Epithelial cell of prostate (primary cell): ENCODE measurements around the gene BHLHE40.
"Not testable (repeated sequence)": the region's sequence is repeated elsewhere in the genome, so short reads cannot be mapped to it uniquely, and the experiment has no call there.

ENCODE experiments used
- DNase-seq: peaks from one replicate; pipeline ENCODE4 v3.0.0-alpha.2; 2011; ENCODE audit warnings: low read depth, low spot score
- H3K27ac ChIP-seq: fragments of 450-650 bp; 2 replicates; pipeline ENCODE4 v1.5.1; 2017; ENCODE audit warnings: mild to moderate bottlenecking

Gene BHLHE40

GRCh38 chr3:4957978-4958377 lies 21.3 kb upstream of the BHLHE40 start:
- no peak for DNase-seq
- no peak overlapping the region for H3K27ac ChIP-seq

- no peak overlapping the region for H3K27ac ChIP-seq
- DNase-seq = no peak
Measured at GRCh38 chr3:4959180-4959579, 20.1 kb upstream of the BHLHE40 start.

- not testable (repeated sequence) for H3K27ac ChIP-seq, DNase-seq
Measured at GRCh38 chr3:4961865-4962264, 17.4 kb upstream of the BHLHE40 start.

GRCh38 chr3:4963669-4964570 lies 15.3 kb upstream of the BHLHE40 start:
- H3K27ac ChIP-seq = no peak overlapping the region
- no peak for DNase-seq

GRCh38 chr3:4966006-4966405 lies 13.2 kb upstream of the BHLHE40 start:
- H3K27ac ChIP-seq, DNase-seq: not testable (repeated sequence)

GRCh38 chr3:4967683-4968082 lies 11.6 kb upstream of the BHLHE40 start:
- not testable (repeated sequence) for H3K27ac ChIP-seq, DNase-seq

GRCh38 chr3:4971437-4971836 lies 7.8 kb upstream of the BHLHE40 start:
- DNase-seq, H3K27ac ChIP-seq: not testable (repeated sequence)

GRCh38 chr3:4971838-4972237 lies 7.4 kb upstream of the BHLHE40 start:
- no peak for DNase-seq
- H3K27ac ChIP-seq = no peak overlapping the region

GRCh38 chr3:4972652-4973643 lies 6.3 kb upstream of the BHLHE40 start:
- no peak overlapping the region for H3K27ac ChIP-seq

GRCh38 chr3:4974154-4974553 lies 5.1 kb upstream of the BHLHE40 start:
- no peak overlapping the region for H3K27ac ChIP-seq

More at GRCh38 chr3:4972652-4973643, 6.3 kb upstream of the BHLHE40 start:
- no peak for DNase-seq

GRCh38 chr3:4976109-4976508 lies 3.1 kb upstream of the BHLHE40 start:
- peak overlapping the region; percentile 98 for H3K27ac ChIP-seq
- no peak for DNase-seq

More at GRCh38 chr3:4974154-4974553, 5.1 kb upstream of the BHLHE40 start:
- DNase-seq = no peak

GRCh38 chr3:4977001-4977852 lies 2.0 kb upstream of the BHLHE40 start:
- DNase-seq = no peak
- peak overlapping the region; percentile 98 for H3K27ac ChIP-seq

- DNase-seq = no peak
Measured at GRCh38 chr3:4977853-4978203, 1.4 kb upstream of the BHLHE40 start.

GRCh38 chr3:4978204-4978965 lies 852 bp upstream of the BHLHE40 start:
- peak; percentile 96 for DNase-seq
- H3K27ac ChIP-seq = peak overlapping the region; percentile 98

More at GRCh38 chr3:4977853-4978203, 1.4 kb upstream of the BHLHE40 start:
- H3K27ac ChIP-seq = peak overlapping the region; percentile 98

- peak; percentile 98 for DNase-seq
- H3K27ac ChIP-seq = peak overlapping the region; percentile 98
Measured at GRCh38 chr3:4978966-4979427, 240 bp upstream of the BHLHE40 start.

GRCh38 chr3:4980229-4981203 lies 1.3 kb downstream of the BHLHE40 start:
- peak overlapping the region; percentile 98 for H3K27ac ChIP-seq
- DNase-seq = no peak

- H3K27ac ChIP-seq = peak overlapping the region; percentile 98
- no peak for DNase-seq
Measured at GRCh38 chr3:4981294-4981664, 2.0 kb downstream of the BHLHE40 start.
